Heart left ventricle (tissue), 16 donors: ENCODE measurements around the gene EPYC. TPM values are rescaled to one million over a fixed set of nuclear protein-coding genes. Genes with fewer than 3 reads are reported as not detected.

ENCODE experiments used
- ATAC-seq, 4 donors: fragments of 200-7000 bp; cut with Tn5 transposase; one replicate each; pipeline ENCODE4 v1.9.1; 2020 to 2022; ENCODE audit warnings: moderate library complexity in 4 of 4, mild to moderate bottlenecking in 3 of 4, moderate number of reproducible peaks in 1 of 4
- DNase-seq, 5 donors: peaks; one replicate each; pipeline ENCODE4 v3.0.0-alpha.2; 2020
- H3K27ac ChIP-seq, 12 donors: fragments of 200-600 bp; sonication (generic) in 4 of 12; one replicate each; pipeline versions ENCODE4 v1.5.0 to v1.8.0; 2016 to 2022; ENCODE audit warnings: mild to moderate bottlenecking in 2 of 12
- H3K27me3 ChIP-seq, 9 donors: fragments of 200-600 bp; sonication (generic) in 2 of 9; one replicate each; pipeline versions ENCODE4 v1.5.1 to v1.8.0; 2016 to 2022; ENCODE audit warnings: mild to moderate bottlenecking in 3 of 9
- H3K36me3 ChIP-seq, 9 donors: fragments of 200-600 bp; sonication (generic) in 2 of 9; one replicate each; pipeline versions ENCODE4 v1.5.0 to v1.8.0; 2018 to 2022; ENCODE audit warnings: mild to moderate bottlenecking in 2 of 9
- H3K4me1 ChIP-seq, 12 donors: fragments of 200-600 bp; sonication (generic) in 4 of 12; one replicate each; pipeline versions ENCODE4 v1.5.0 to v1.8.0; 2016 to 2022; ENCODE audit warnings: mild to moderate bottlenecking in 3 of 12
- H3K4me3 ChIP-seq, 12 donors: fragments of 200-600 bp; sonication (generic) in 4 of 12; one replicate each; pipeline versions ENCODE4 v1.5.0 to v1.8.0; 2017 to 2022; ENCODE audit warnings: mild to moderate bottlenecking in 9 of 12, moderate library complexity in 4 of 12
- H3K9me3 ChIP-seq, 12 donors: fragments of 200-600 bp; sonication (generic) in 4 of 12; one replicate each; pipeline versions ENCODE4 v1.5.0 to v1.8.0; 2016 to 2022; ENCODE audit warnings: mild to moderate bottlenecking in 1 of 12
- CTCF ChIP-seq, 12 donors: fragments of 200-600 bp; sonication (generic) in 4 of 12; IDR thresholded peaks; one replicate each; pipeline versions ENCODE4 v1.5.0 to v1.8.0; 2018 to 2022; ENCODE audit warnings: antibody characterized with exemption in 12 of 12, mild to moderate bottlenecking in 5 of 12
- POLR2A ChIP-seq, 2 donors: fragments of 450-650 bp; IDR thresholded peaks; one replicate each; pipeline ENCODE4 v1.6.1; 2017; ENCODE audit warnings: antibody characterized with exemption in 2 of 2, mild to moderate bottlenecking in 2 of 2, moderate library complexity in 2 of 2
- WGBS, 4 donors: extraction: QIAGEN DNeasy Blood & Tissue Kit in 2 of 4; methylation state at CpG; one replicate each; pipeline versions ENCODE4 v1.1.5 to v1.1.7; 2013 to 2018; 5-methylcytosine and 5-hydroxymethylcytosine counted together
- intact Hi-C, 10 donors: fragments of 100-400 bp; cut with DNase I; formaldehyde crosslinking; loops; one replicate each; pipeline versions ENCODE4 v1.11.1 to v1.14.2; 2022
- polyA plus RNA-seq, 2 donors: library from polyadenylated mRNA; stranded (reverse); fragments of 200-250 nt; gene quantifications; one replicate each; pipeline ENCODE4 v1.2.3, GENCODE V29; 2013
- total RNA-seq, 9 donors: library from RNA; depleted of rRNA in 2 of 9; stranded (reverse); fragments of >200 nt in 2 of 9; fragmentation: NEBNext Ultra II Directional in 3 of 9; extraction: Animal tissue kit (Norgen Biotek cat#: 25700) in 3 of 9; gene quantifications; one replicate each; pipeline versions ENCODE4 v1.1.0 to v1.2.4, GENCODE V29; 2016 to 2023
- donor health status: ischemic (EF 13 %, LVEDD 7.1; RV severe dilation, severe dysfunction).
- donor health status: healthy with polysubstance abuse.
- donor health status: DM: no; HTN: yes; CAD: no.
- donor health status: DM: no; HTN: no; CAD: no.
- donor health status: ischemic (EF 25% LVEDD 6.9; RV normal size, moderate dysfunction).
- donor health status: ischemic (EF 25% LVEDD 5.7; RV mildly dilated, moderate dysfunction).
- donor health status: healthy.
- donor health status: DM: yes; HTN: yes; CAD: no.
- donor health status: ischemic (EF 35%, LVEDD 5.7; RV mildly dilated, moderate dysfunction).
- donor health status: nonischemic (EF 11% LVEDD 7.7; RV severe dilation, severe dysfunction).
- donor health status: DM: yes; HTN: yes; CAD: no.
- donor health status: PGD.
- donor health status: ischemic (EF 29% LVEDD 5.4; RV normal size, mild dysfunction).
- donor health status: nonischemic (EF 23%, LVEDD 6.1; RV moderate dilation, normal function).

EPYC gene
- total and polyA plus RNA-seq, 11 donors, result not detected

- H3K9me3 ChIP-seq, result no peaks in the 10 kb centered on the region
- DNase-seq (no peak), ATAC-seq (no peak)
- H3K4me3 ChIP-seq, result no peak overlapping the region
- H3K36me3 ChIP-seq, result no peaks in the 10 kb centered on the region
- H3K4me1 ChIP-seq, result no peaks in the 10 kb centered on the region
- H3K27me3 ChIP-seq, result no peaks in the 10 kb centered on the region
- TF ChIP-seq POLR2A (IDR thresholded peaks at IDR 0.05) (no peak), CTCF (IDR thresholded peaks at IDR 0.05) (no peak)
- no peak overlapping the region for H3K27ac ChIP-seq
- intact Hi-C loops, result loop anchor here in 1 of 10 donors (10.0 kb wide), 1 partner anchor 1407 kb away; no protein-coding TSS in a partner anchor
These were observed 53.2 kb downstream of the EPYC start for GRCh38 chr12:90951432-90952105.

- Histone ChIP-seq H3K4me3 (no peak overlapping the region), H3K9me3 (no peaks in the 10 kb centered on the region), H3K27ac (no peak overlapping the region), H3K36me3 (no peaks in the 10 kb centered on the region), H3K27me3 (no peaks in the 10 kb centered on the region), H3K4me1 (no peaks in the 10 kb centered on the region)
- no peak for TF ChIP-seq CTCF (IDR thresholded peaks at IDR 0.05)
- TF ChIP-seq POLR2A (IDR thresholded peaks at IDR 0.05), result no peak
- 93 to 97% (median 95%) methylated on average over 7 of the region's 7 CpGs for WGBS, 4 donors
- DNase-seq, result no peak
- no peak for ATAC-seq
- intact Hi-C loops, result loop anchor here in 1 of 10 donors (10.0 kb wide), 1 partner anchor 1403 kb away; no protein-coding TSS in a partner anchor
These were observed 56.9 kb downstream of the EPYC start for GRCh38 chr12:90947869-90948268.

- 32 to 39% (median 33%) methylated on average over 1 of the region's 1 CpG for WGBS, 4 donors
- DNase-seq, result no peak
- intact Hi-C loops, result loop anchor here in 1 of 10 donors (10.0 kb wide), 1 partner anchor 1400 kb away; no protein-coding TSS in a partner anchor
- H3K27ac ChIP-seq, result no peak overlapping the region
- no peaks in the 10 kb centered on the region for H3K36me3 ChIP-seq
- TF ChIP-seq CTCF (IDR thresholded peaks at IDR 0.05) (peak; percentile 18 to 61 (median 48)), POLR2A (IDR thresholded peaks at IDR 0.05) (no peak)
- H3K27me3 ChIP-seq, result no peaks in the 10 kb centered on the region
- no peaks in the 10 kb centered on the region for H3K4me1 ChIP-seq
- H3K4me3 ChIP-seq, result no peak overlapping the region
- no peak for ATAC-seq
- H3K9me3 ChIP-seq, result no peaks in the 10 kb centered on the region
These were observed 59.6 kb downstream of the EPYC start for GRCh38 chr12:90945070-90945649.

GRCh38 chr12:90943255-90943654 lies 61.5 kb downstream of the EPYC start:
- DNase-seq (no peak), ATAC-seq (no peak)
- Histone ChIP-seq H3K4me3 (no peak overlapping the region), H3K9me3 (no peaks in the 10 kb centered on the region), H3K4me1 (peaks cover 0 to 4% (median 0%) of the 10 kb centered on the region in 12 donors), H3K36me3 (no peaks in the 10 kb centered on the region), H3K27ac (no peak overlapping the region), H3K27me3 (no peaks in the 10 kb centered on the region)
- no peak for TF ChIP-seq CTCF (IDR thresholded peaks at IDR 0.05)
- no peak for TF ChIP-seq POLR2A (IDR thresholded peaks at IDR 0.05)
- intact Hi-C loops, result loop anchor here in 4 of 10 donors (5.0 to 10.0 kb wide), 2 partner anchors 1398 to 1401 kb away; no protein-coding TSS in a partner anchor
- WGBS, 4 donors, result 86 to 95% (median 91%) methylated on average over 1 of the region's 1 CpG
